PC-3 (cell line): ENCODE results near the gene EVL. TPM values are rescaled to one million over a fixed set of nuclear protein-coding genes. Genes with fewer than 3 reads are reported as not detected.

Source experiments
- ATAC-seq: fragments of 200-7000 bp; cut with Tn5 transposase; 2 replicates; pipeline ENCODE4 v1.9.1; 2020; ENCODE audit warnings: mild to moderate bottlenecking, moderate library complexity
- BruUV-seq: library from RNA; stranded (reverse); fragments of 400-500 nt; replicated peaks from 2 replicates; lab custom pipeline; 2021; lab: Mats Ljungman, UMichigan
- CTCF ChIA-PET: fragments of 300-600 bp; sonication (Branson Sonifier 250); formaldehyde crosslinking; loops from one replicate; lab custom pipeline; 2022; ENCODE audit warnings: antibody characterized with exemption; lab: Charles Lee
- POLR2A ChIA-PET: fragments of 300-600 bp; sonication (Branson Sonifier 250); formaldehyde crosslinking; loops from one replicate; lab custom pipeline; 2022; ENCODE audit warnings: antibody characterized with exemption; ENCODE audit not compliant: unreplicated experiment; lab: Charles Lee
- DNase-seq: peaks from one replicate; pipeline ENCODE4 v3.0.0-alpha.2; 2015
- H2AFZ ChIP-seq: fragments of 300-600 bp; sonication (generic); 2 replicates; pipeline ENCODE4 v1.6.0; 2016; ENCODE audit warnings: antibody characterized with exemption, low read length
- H3F3A ChIP-seq: fragments of 300-600 bp; sonication (generic); one replicate; pipeline ENCODE4 v1.6.0; 2017; ENCODE audit warnings: antibody characterized with exemption, low read length, control low read depth, mild to moderate bottlenecking; ENCODE audit not compliant: unreplicated experiment
- H3K27ac ChIP-seq: fragments of 300-600 bp; sonication (generic); 2 replicates; pipeline ENCODE4 v1.5.1; 2016; ENCODE audit warnings: mild to moderate bottlenecking, low read length
- H3K27me3 ChIP-seq: fragments of 300-600 bp; sonication (generic); 2 replicates; pipeline ENCODE4 v1.6.1; 2016; ENCODE audit warnings: low read length, mixed read lengths
- H3K36me3 ChIP-seq: fragments of 300-600 bp; sonication (generic); 2 replicates; pipeline ENCODE4 v1.6.1; 2016; ENCODE audit warnings: low read depth, mixed run types, low read length, mixed read lengths
- H3K4me1 ChIP-seq: fragments of 300-600 bp; sonication (generic); 2 replicates; pipeline ENCODE4 v1.5.1; 2016; ENCODE audit warnings: low read length; ENCODE audit not compliant: insufficient read depth
- H3K4me2 ChIP-seq: fragments of 300-600 bp; sonication (generic); 2 replicates; pipeline ENCODE4 v1.6.0; 2016; ENCODE audit warnings: low read length
- H3K4me3 ChIP-seq: fragments of 300-600 bp; sonication (generic); 2 replicates; pipeline ENCODE4 v1.5.1; 2016; ENCODE audit warnings: mild to moderate bottlenecking, low read length, mixed read lengths
- H3K79me2 ChIP-seq: fragments of 300-600 bp; sonication (generic); 2 replicates; pipeline ENCODE4 v1.6.1; 2017; ENCODE audit warnings: low read length, mixed read lengths
- H3K9ac ChIP-seq: fragments of 300-600 bp; sonication (generic); 2 replicates; pipeline ENCODE4 v1.6.0; 2016; ENCODE audit warnings: mild to moderate bottlenecking, low read length
- H3K9me2 ChIP-seq: fragments of 300-600 bp; sonication (generic); replicated peaks from 2 replicates; pipeline ENCODE4 v1.6.1; 2016; ENCODE audit warnings: mixed run types, low read length, mixed read lengths
- H3K9me3 ChIP-seq: fragments of 300-600 bp; sonication (generic); 2 replicates; pipeline ENCODE4 v1.6.1; 2016; ENCODE audit warnings: low read length, mixed read lengths
- H4K20me1 ChIP-seq: fragments of 300-600 bp; sonication (generic); 2 replicates; pipeline ENCODE4 v1.6.1; 2016; ENCODE audit warnings: low read length, mixed read lengths
- CTCF ChIP-seq: fragments of 300-600 bp; sonication (generic); conservative IDR thresholded peaks from 2 replicates; pipeline ENCODE4 v1.5.1; 2017; ENCODE audit warnings: antibody characterized with exemption, low read depth, mild to moderate bottlenecking, low read length
- EZH2 ChIP-seq: fragments of 300-600 bp; sonication (generic); IDR thresholded peaks from one replicate; pipeline ENCODE4 v1.6.1; 2017; ENCODE audit warnings: antibody characterized with exemption, mild to moderate bottlenecking, low read length; ENCODE audit not compliant: unreplicated experiment
- EZH2phosphoT487 ChIP-seq: fragments of 300-600 bp; sonication (generic); IDR thresholded peaks from 2 replicates; pipeline ENCODE4 v1.6.1; 2018; ENCODE audit warnings: mild to moderate bottlenecking, antibody characterized with exemption, low read length, borderline replicate concordance
- intact Hi-C: fragments of 100-400 bp; cut with micrococcal nuclease; formaldehyde crosslinking; loops from 2 replicates; pipeline ENCODE4 v1.9.0; 2023
- total RNA-seq: library from RNA; depleted of rRNA; stranded (reverse); fragments of >200 nt; gene quantifications from 2 replicates; pipeline ENCODE4 v1.2.3, GENCODE V29; 2014

EVL gene
- total RNA-seq, 1 experiment from 2014 or later: 26.5 TPM

GRCh38 chr14:100067971-100068959 is 3.0 kb downstream of the EVL start:
- ChIA-PET POLR2A (no interaction called here), CTCF (no interaction called here)
- H4K20me1 ChIP-seq: no peaks in the 10 kb centered on the region

GRCh38 chr14:100069161-100069800 is 4.1 kb downstream of the EVL start:
- intact Hi-C loops: no loop called here
- no peaks in the 10 kb centered on the region for H3K36me3 ChIP-seq
- no peak for TF ChIP-seq EZH2phosphoT487
- TF ChIP-seq EZH2: no peak
- no peak for TF ChIP-seq CTCF
- H3K27ac ChIP-seq: peak overlapping the region; percentile 88
- no peaks in the 10 kb centered on the region for H3K9me2 ChIP-seq
- peak overlapping the region; percentile 21; the same call in 1 of the 2 replicates for H2AFZ ChIP-seq
- no peaks in the 10 kb centered on the region for H3F3A ChIP-seq
- peak overlapping the region; percentile 41 for H3K9ac ChIP-seq
- H3K4me3 ChIP-seq: no peak overlapping the region
- H3K9me3 ChIP-seq: no peaks in the 10 kb centered on the region
- no peaks in the 10 kb centered on the region for H4K20me1 ChIP-seq
- ATAC-seq: no peak
- CTCF ChIA-PET: no interaction called here
- H3K4me2 ChIP-seq: peak overlapping the region; percentile 9
- POLR2A ChIA-PET: no interaction called here
- DNase-seq: no peak
- no peaks in the 10 kb centered on the region for H3K27me3 ChIP-seq
- peaks cover 33% of the 10 kb centered on the region for H3K4me1 ChIP-seq
- BruUV-seq: no TSS peak
- peaks cover 6% of the 10 kb centered on the region for H3K79me2 ChIP-seq

More at GRCh38 chr14:100067971-100068959, 3.0 kb downstream of the EVL start:
- Histone ChIP-seq H3K79me2 (peaks cover 6% of the 10 kb centered on the region), H2AFZ (peak overlapping the region; percentile 21; the same call in 1 of the 2 replicates), H3K9ac (peak overlapping the region; percentile 52), H3K9me2 (no peaks in the 10 kb centered on the region), H3F3A (no peaks in the 10 kb centered on the region), H3K9me3 (no peaks in the 10 kb centered on the region), H3K4me2 (peak overlapping the region; percentile 14), H3K27me3 (no peaks in the 10 kb centered on the region), H3K4me1 (peaks cover 31% of the 10 kb centered on the region), H3K27ac (peak overlapping the region; percentile 88), H3K4me3 (no peak overlapping the region), H3K36me3 (no peaks in the 10 kb centered on the region)
- ATAC-seq (peak; percentile 93), DNase-seq (peak; percentile 92)
- TF ChIP-seq EZH2phosphoT487: no peak
- TF ChIP-seq CTCF: no peak
- no peak for TF ChIP-seq EZH2
- intact Hi-C loops: no loop called here
- BruUV-seq: no TSS peak
